ENCODE measurements around the gene EFNA3. TPM values are rescaled to one million over a fixed set of nuclear protein-coding genes. Genes with fewer than 3 reads are reported as not detected.
A peak's percentile ranks its signal among the peaks of the same experiment; 100 is the strongest.

EFNA3 gene
- total and polyA plus RNA-seq, 2 donors (not counting 3 experiments of a cell fraction or from before 2014, with no cell fraction given): 2.2 to 2.5 TPM

- Histone ChIP-seq H3K9ac (replicated peaks; ENCODE audit: extremely low read depth, insufficient read depth, low read length) (no peak overlapping the region), H3K4me1 (ENCODE audit: control insufficient read depth, extremely low read depth, insufficient read depth, low read length) (peaks cover 4% of the 10 kb centered on the region), H3K9me3 (replicated peaks; ENCODE audit: control insufficient read depth, insufficient read depth, low read length) (no peaks in the 10 kb centered on the region), H3K27ac (ENCODE audit: insufficient read depth, low read depth, low read length) (no peak overlapping the region), H3K9me1 (replicated peaks; ENCODE audit: control insufficient read depth, extremely low read depth, insufficient read depth, low read length) (no peaks in the 10 kb centered on the region), H4K20me1 (replicated peaks; ENCODE audit: control insufficient read depth, extremely low read depth, insufficient read depth, low read length) (no peaks in the 10 kb centered on the region), H3K4me3 (replicated peaks in 1 of 3; ENCODE audit: insufficient read depth in 1 of 3, low read depth in 1 of 3, low read length in 3 of 3) (no peak overlapping the region), H3K4me2 (ENCODE audit: insufficient read depth, low read length) (no peak overlapping the region), H3K36me3 (ENCODE audit: control insufficient read depth in 2 of 2, extremely low read depth in 1 of 2, insufficient read depth in 2 of 2, low read length in 2 of 2) (no peaks in the 10 kb centered on the region), H3K27me3 (ENCODE audit: control insufficient read depth in 2 of 2, insufficient read depth in 2 of 2, low read length in 2 of 2) (peaks cover 0 to 5% of the 10 kb centered on the region in 2 experiments), H2AFZ (ENCODE audit: low read depth, low read length) (no peak overlapping the region), H3K79me2 (ENCODE audit: control insufficient read depth, insufficient read depth, low read length) (no peaks in the 10 kb centered on the region)
- intact Hi-C loops (cut with micrococcal nuclease): no loop called here
- dilution Hi-C loops (cut with MboI; ENCODE audit: extremely low pct_ligation_motif_present, low sequenced_read_pairs): no loop called here
- ChIA-PET CTCF (interaction anchor here (1.1 to 3.2 kb wide), 3 partner anchors 12 to 25 kb away, joined by 4 to 20 read pairs (median 6); partner anchors contain the start of gene ADAM15), POLR2A (no interaction called here)
- TF ChIP-seq MAX (IDR thresholded peaks at IDR 0.05; ENCODE audit: insufficient read depth, insufficient read length) (no peak), MYC (IDR thresholded peaks at IDR 0.05; ENCODE audit: low read depth, low read length) (no peak), POLR2A (IDR thresholded peaks at IDR 0.05; ENCODE audit: low read depth, low read length) (no peak), JUN (IDR thresholded peaks at IDR 0.05; ENCODE audit: borderline replicate concordance, insufficient read depth, insufficient read length, low read depth) (no peak), CTCF (IDR thresholded peaks at IDR 0.05; ENCODE audit: extremely low read depth in 1 of 2, insufficient read depth in 1 of 2, low read depth in 1 of 2, low read length in 2 of 2) (no peak), EZH2 (IDR thresholded peaks at IDR 0.05; ENCODE audit: borderline replicate concordance, low read depth, low read length, severe bottlenecking) (no peak), GATA2 (IDR thresholded peaks at IDR 0.05; ENCODE audit: insufficient read depth, insufficient read length, low read depth, low read length) (no peak), POLR2AphosphoS5 (IDR thresholded peaks at IDR 0.05; ENCODE audit: insufficient read depth, low read depth, low read length) (no peak), FOS (IDR thresholded peaks at IDR 0.05; ENCODE audit: borderline replicate concordance, insufficient read depth, low read length) (no peak)
- DNase-seq (ENCODE audit: low read depth, low spot score) (no peak), FAIRE-seq (peak; percentile 24)
- no TSS peak for BruUV-seq (replicated peaks)
Measured at GRCh38 chr1:155038602-155039307, 39.9 kb upstream of the EFNA3 start.

All from endothelial cell of umbilical vein (primary cell).